CD4-positive, alpha-beta T cell (primary cell): ENCODE results near the gene ANXA4. TPM values are rescaled to one million over a fixed set of nuclear protein-coding genes. Genes with fewer than 3 reads are reported as not detected.
A peak's percentile ranks its signal among the peaks of the same experiment; 100 is the strongest.
"Not testable (repeated sequence)": the region's sequence is repeated elsewhere in the genome, so short reads cannot be mapped to it uniquely, and the experiment has no call there.

ENCODE experiments used
- ATAC-seq: fragments of 200-7000 bp; cut with Tn5 transposase; one replicate; pipeline ENCODE4 v1.10.0; 2022; ENCODE audit warnings: mild to moderate bottlenecking; ENCODE audit not compliant: poor library complexity
- CTCF ChIA-PET: fragments of 350-600 bp; sonication (Branson Sonifier 250); formaldehyde crosslinking; loops from one replicate; lab custom pipeline; 2021; ENCODE audit warnings: antibody characterized with exemption, inconsistent platforms; lab: Charles Lee
- POLR2A ChIA-PET: fragments of 350-600 bp; sonication (Branson Sonifier 250); formaldehyde crosslinking; loops from one replicate; lab custom pipeline; 2021; ENCODE audit warnings: antibody characterized with exemption, inconsistent platforms; lab: Charles Lee
- DNase-seq, 14 experiments: peaks; one replicate each; pipeline ENCODE4 v3.0.0-alpha.2; 2013 to 2020; ENCODE audit warnings: mixed read lengths in 2 of 14
- H3K27ac ChIP-seq, 2 donors: one replicate each; pipeline versions ENCODE4 v1.5.1 to v1.7.0; 2013; ENCODE audit warnings: low read length in 2 of 2, low read depth in 1 of 2, mild to moderate bottlenecking in 1 of 2
- H3K27me3 ChIP-seq, 2 experiments: 1 replicate in 1 of 2; 2 replicates in 1 of 2; pipeline versions ENCODE4 v1.6.1 to v1.7.0; 2013; ENCODE audit warnings: low read length in 2 of 2, control low read depth in 1 of 2, mild to moderate bottlenecking in 1 of 2, moderate library complexity in 1 of 2; ENCODE audit not compliant: insufficient read depth in 2 of 2, control insufficient read depth in 1 of 2
- H3K36me3 ChIP-seq: one replicate; pipeline ENCODE4 v1.6.1; 2013; ENCODE audit warnings: low read length, control low read depth; ENCODE audit not compliant: insufficient read depth
- H3K4me1 ChIP-seq: one replicate; pipeline ENCODE4 v1.6.1; 2013; ENCODE audit warnings: low read length, control low read depth; ENCODE audit not compliant: insufficient read depth
- H3K4me3 ChIP-seq: one replicate; pipeline ENCODE4 v1.5.1; 2013; ENCODE audit warnings: mild to moderate bottlenecking, low read length, moderate library complexity
- H3K9me3 ChIP-seq, 2 experiments: 1 replicate in 1 of 2; 2 replicates in 1 of 2; pipeline versions ENCODE4 v1.6.1 to v1.7.0; 2013; ENCODE audit warnings: low read length in 2 of 2, mild to moderate bottlenecking in 2 of 2, control low read depth in 1 of 2, moderate library complexity in 1 of 2; ENCODE audit not compliant: control insufficient read depth in 1 of 2, insufficient read depth in 1 of 2
- H3K27ac Mint-ChIP-seq: one replicate; pipeline ENCODE4 v1.8.0; 2020; ENCODE audit warnings: mixed read lengths
- H3K27me3 Mint-ChIP-seq: one replicate; pipeline ENCODE4 v1.8.0; 2021; ENCODE audit warnings: mixed read lengths
- H3K36me3 Mint-ChIP-seq: one replicate; pipeline ENCODE4 v1.8.0; 2021; ENCODE audit warnings: low read depth, mixed read lengths
- H3K4me1 Mint-ChIP-seq: one replicate; pipeline ENCODE4 v1.8.0; 2021; ENCODE audit warnings: low read depth, mixed read lengths
- H3K4me3 Mint-ChIP-seq: one replicate; pipeline ENCODE4 v1.8.0; 2020; ENCODE audit warnings: mild to moderate bottlenecking, mixed read lengths
- H3K9me3 Mint-ChIP-seq: one replicate; pipeline ENCODE4 v1.8.0; 2020; ENCODE audit warnings: mixed read lengths
- CTCF ChIP-seq: fragments of 200-600 bp; IDR thresholded peaks from one replicate; pipeline ENCODE4 v1.8.0; 2022; ENCODE audit warnings: antibody characterized with exemption, mild to moderate bottlenecking
- intact Hi-C, 2 experiments: fragments of 100-400 bp; cut with DNase I in 1 of 2; cut with micrococcal nuclease in 1 of 2; formaldehyde crosslinking; loops; one replicate each; pipeline versions ENCODE4 v1.15.1 to v1.9.0; 2023 to 2025; cut with DNase I, micrococcal nuclease
- total RNA-seq, 174 experiments: library from RNA in 2 of 174; stranded (reverse) in 2 of 174; gene quantifications; one replicate each; pipeline ENCODE4 v1.2.3 and lab custom pipeline; 2021 to 2026

The ANXA4 gene
- total RNA-seq, 2 experiments from 2014 or later: 4.0 to 5.3 TPM

- no peak for TF ChIP-seq CTCF
- Mint-ChIP-seq H3K27me3 (no peaks in the 10 kb centered on the region), H3K27ac (peak overlapping the region; percentile 99), H3K9me3 (no peaks in the 10 kb centered on the region), H3K36me3 (peaks cover 30% of the 10 kb centered on the region), H3K4me3 (peak overlapping the region; percentile 99), H3K4me1 (peaks cover 59% of the 10 kb centered on the region)
- ATAC-seq (no peak), DNase-seq (no peak)
- POLR2A ChIA-PET: interaction anchor here (0.6 to 2.5 kb wide), 13 partner anchors 12 to 392 kb away, joined by 3 to 13 read pairs (median 4); partner anchors contain the start of genes AAK1, NFU1 and SNRNP27
- intact Hi-C loops: loop anchor here in 1 of 2 experiments (5.0 kb wide), 2 partner anchors 442 to 463 kb away; partner anchors contain the start of genes GFPT1 and SNRPG
- Histone ChIP-seq H3K27ac (peak overlapping the region; percentile 89 to 93), H3K4me1 (peaks cover 33% of the 10 kb centered on the region), H3K27me3 (no peaks in the 10 kb centered on the region), H3K4me3 (peak overlapping the region; percentile 74), H3K36me3 (peaks cover 2% of the 10 kb centered on the region), H3K9me3 (no peaks in the 10 kb centered on the region)
- CTCF ChIA-PET: interaction anchor here (1.5 to 2.8 kb wide), 2 partner anchors 12 to 104 kb away, joined by 5 to 14 read pairs; no protein-coding TSS in a partner anchor
These were observed 87.0 kb downstream of the ANXA4 start for GRCh38 chr2:69828938-69829255.

GRCh38 chr2:69829256-69830044 is 87.5 kb downstream of the ANXA4 start, which contains the start of gene GMCL1:
Gene GMCL1, plus strand, starts transcription at chr2:69829660. Its CDS starts 233 bp downstream, at chr2:69829893.
- ChIA-PET CTCF (interaction anchor here (1.5 to 2.8 kb wide), 2 partner anchors 12 to 105 kb away, joined by 5 to 14 read pairs; no protein-coding TSS in a partner anchor), POLR2A (interaction anchor here (0.6 to 2.5 kb wide), 14 partner anchors 12 to 392 kb away, joined by 3 to 13 read pairs (median 4); partner anchors contain the start of genes AAK1, NFU1 and SNRNP27)
- ATAC-seq: peak; percentile 93
- peak within 1 kb of the TSS; percentile 99 for H3K27ac Mint-ChIP-seq
- H3K9me3 Mint-ChIP-seq: no peaks in the 10 kb centered on the region
- intact Hi-C loops: loop anchor here in 1 of 2 experiments (2.0 to 10.0 kb wide), 4 partner anchors 63 to 463 kb away; partner anchors contain the start of genes GFPT1, SNRNP27 and SNRPG
- TF ChIP-seq CTCF: no peak
- Histone ChIP-seq H3K27me3 (no peaks in the 10 kb centered on the region), H3K4me1 (peaks cover 33% of the 10 kb centered on the region), H3K36me3 (peaks cover 4% of the 10 kb centered on the region), H3K27ac (peak within 1 kb of the TSS; percentile 89 to 93), H3K9me3 (no peaks in the 10 kb centered on the region), H3K4me3 (peak within 1 kb of the TSS; percentile 74)
- peaks cover 65% of the 10 kb centered on the region for H3K4me1 Mint-ChIP-seq
- H3K27me3 Mint-ChIP-seq: no peaks in the 10 kb centered on the region
- peaks cover 35% of the 10 kb centered on the region for H3K36me3 Mint-ChIP-seq
- H3K4me3 Mint-ChIP-seq: peak within 1 kb of the TSS; percentile 99
- peak; percentile 97 to 100 (median 98) for DNase-seq

- CTCF ChIA-PET: no interaction called here
- no peak for TF ChIP-seq CTCF
- intact Hi-C loops: loop anchor here in 1 of 2 experiments (2.0 to 10.0 kb wide), 2 partner anchors 63 to 235 kb away; partner anchors contain the start of gene SNRNP27
These were observed 88.3 kb downstream of the ANXA4 start for GRCh38 chr2:69830045-69830905.

GRCh38 chr2:69830906-69831241 is 88.9 kb downstream of the ANXA4 start:
- H3K9me3 ChIP-seq, H3K36me3 ChIP-seq, DNase-seq, H3K27ac ChIP-seq, H3K9me3 Mint-ChIP-seq, H3K27me3 Mint-ChIP-seq, H3K27me3 ChIP-seq, ATAC-seq, CTCF ChIA-PET: not testable (repeated sequence)
- H3K27ac Mint-ChIP-seq: peak overlapping the region; percentile 99
- peaks cover 33% of the 10 kb centered on the region for H3K4me1 ChIP-seq
- POLR2A ChIA-PET: interaction anchor here (1.0 kb wide), 1 partner anchor 254 kb away, joined by 4 read pairs; no protein-coding TSS in a partner anchor
- intact Hi-C loops: loop anchor here in 1 of 2 experiments (2.0 to 10.0 kb wide), 2 partner anchors 62 to 234 kb away; partner anchors contain the start of gene SNRNP27
- peak overlapping the region; percentile 74 for H3K4me3 ChIP-seq
- peak overlapping the region; percentile 99 for H3K4me3 Mint-ChIP-seq
- peaks cover 79% of the 10 kb centered on the region for H3K4me1 Mint-ChIP-seq
- H3K36me3 Mint-ChIP-seq: peaks cover 46% of the 10 kb centered on the region

More at GRCh38 chr2:69830045-69830905, 88.3 kb downstream of the ANXA4 start:
- POLR2A ChIA-PET: interaction anchor here (1.0 kb wide), 1 partner anchor 255 kb away, joined by 4 read pairs; no protein-coding TSS in a partner anchor
- no peaks in the 10 kb centered on the region for H3K27me3 Mint-ChIP-seq
- Histone ChIP-seq H3K27ac (peak overlapping the region; percentile 59 to 89), H3K4me1 (peaks cover 33% of the 10 kb centered on the region), H3K27me3 (no peaks in the 10 kb centered on the region), H3K36me3 (peaks cover 4% of the 10 kb centered on the region), H3K4me3 (peak overlapping the region; percentile 74), H3K9me3 (no peaks in the 10 kb centered on the region)
- H3K9me3 Mint-ChIP-seq: no peaks in the 10 kb centered on the region
- H3K36me3 Mint-ChIP-seq: peaks cover 40% of the 10 kb centered on the region
- DNase-seq: peak; percentile 16 to 68 (median 32)
- H3K4me1 Mint-ChIP-seq: peaks cover 73% of the 10 kb centered on the region
- peak overlapping the region; percentile 99 for H3K4me3 Mint-ChIP-seq
- H3K27ac Mint-ChIP-seq: peak overlapping the region; percentile 99
- peak; percentile 11 for ATAC-seq
